Putamen (tissue), 1 donor: ENCODE measurements around the gene IGFBP3.
"Not testable (repeated sequence)": the region's sequence is repeated elsewhere in the genome, so short reads cannot be mapped to it uniquely, and the experiment has no call there.

ENCODE experiments used
- DNase-seq: peaks from one replicate; pipeline ENCODE4 v3.0.0-alpha.2; 2016; ENCODE audit warnings: low spot score

The IGFBP3 gene, protein sequence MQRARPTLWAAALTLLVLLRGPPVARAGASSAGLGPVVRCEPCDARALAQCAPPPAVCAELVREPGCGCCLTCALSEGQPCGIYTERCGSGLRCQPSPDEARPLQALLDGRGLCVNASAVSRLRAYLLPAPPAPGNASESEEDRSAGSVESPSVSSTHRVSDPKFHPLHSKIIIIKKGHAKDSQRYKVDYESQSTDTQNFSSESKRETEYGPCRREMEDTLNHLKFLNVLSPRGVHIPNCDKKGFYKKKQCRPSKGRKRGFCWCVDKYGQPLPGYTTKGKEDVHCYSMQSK

DNA sequence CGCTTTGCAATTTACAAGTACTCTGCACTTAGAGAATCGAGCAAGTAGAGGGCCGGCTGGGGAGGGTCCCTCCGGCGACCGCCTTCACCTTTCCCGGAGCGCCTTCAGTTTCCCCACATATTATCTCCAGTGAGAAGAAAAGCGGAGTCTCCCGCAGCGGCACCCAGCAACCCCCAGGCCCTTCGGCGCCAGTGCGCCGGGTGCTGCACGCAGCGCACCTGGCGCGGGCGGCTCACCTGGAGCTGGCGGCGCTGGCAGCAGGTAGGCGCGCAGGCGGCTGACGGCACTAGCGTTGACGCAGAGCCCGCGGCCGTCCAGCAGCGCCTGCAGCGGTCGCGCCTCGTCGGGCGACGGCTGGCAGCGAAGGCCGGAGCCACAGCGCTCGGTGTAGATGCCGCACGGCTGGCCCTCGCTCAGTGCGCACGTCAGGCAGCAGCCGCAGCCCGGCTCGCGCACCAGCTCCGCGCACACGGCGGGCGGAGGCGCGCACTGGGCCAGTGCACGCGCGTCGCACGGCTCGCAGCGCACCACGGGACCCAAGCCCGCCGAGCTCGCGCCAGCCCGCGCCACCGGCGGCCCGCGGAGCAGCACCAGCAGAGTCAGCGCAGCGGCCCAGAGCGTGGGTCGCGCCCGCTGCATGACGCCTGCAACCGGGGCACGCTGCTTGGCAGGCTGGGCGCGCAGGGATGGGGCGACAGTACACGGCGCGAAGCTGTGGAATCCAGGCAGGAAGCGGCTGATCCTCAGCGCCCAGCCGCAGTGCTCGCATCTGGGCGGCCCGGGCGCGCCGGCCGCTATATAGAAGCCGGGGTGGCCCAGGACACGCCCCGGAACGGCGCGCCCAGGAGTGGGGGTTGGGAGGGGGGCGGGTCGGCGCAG is at the start of gene IGFBP3:
Gene IGFBP3, minus strand, starts transcription at position 771 of the 879 bp plus-strand sequence. Its CDS starts 132 bp downstream, at position 639.
- DNase-seq: no peak

DNA sequence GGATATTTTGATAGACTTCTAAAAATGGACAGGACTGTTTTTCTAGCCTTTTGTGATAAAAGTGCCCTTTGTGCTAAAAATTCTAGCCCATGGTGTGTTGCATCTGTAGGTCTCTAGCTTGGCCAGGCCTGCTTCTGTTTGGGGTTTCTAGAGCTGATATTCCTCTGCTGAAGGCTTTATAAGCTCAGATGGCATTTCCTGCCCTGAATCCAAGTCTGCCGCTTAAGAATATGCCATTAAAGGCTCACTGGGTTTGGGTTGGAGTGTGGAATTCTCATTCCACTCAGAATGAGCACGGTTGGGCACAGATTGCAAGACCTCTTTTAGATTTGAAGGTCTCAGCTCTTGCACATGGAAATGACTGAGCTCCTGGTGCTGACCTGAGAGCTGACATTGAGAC is 49.4 kb upstream of the IGFBP3 start:
- DNase-seq: no peak

DNA sequence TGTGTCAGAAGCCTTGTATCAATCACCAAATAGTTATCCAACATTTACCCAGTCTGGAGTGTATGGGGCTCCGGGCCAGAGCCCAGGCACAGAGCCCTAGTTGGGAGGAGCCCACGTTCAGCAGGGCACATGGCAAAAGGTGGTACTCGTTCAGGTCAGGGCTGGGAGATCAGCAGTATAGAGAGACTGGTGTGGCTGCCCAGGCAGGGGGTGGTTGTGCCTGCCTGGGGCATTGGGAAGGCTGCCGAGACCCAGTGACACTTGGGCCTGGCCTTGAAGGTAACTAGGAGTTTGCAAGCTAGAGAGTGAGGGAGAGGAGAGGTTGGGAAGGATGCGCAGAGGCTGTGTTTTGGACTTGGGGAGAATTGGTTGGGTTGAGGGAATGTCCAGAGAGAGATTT is 48.9 kb upstream of the IGFBP3 start:
- DNase-seq: no peak

DNA sequence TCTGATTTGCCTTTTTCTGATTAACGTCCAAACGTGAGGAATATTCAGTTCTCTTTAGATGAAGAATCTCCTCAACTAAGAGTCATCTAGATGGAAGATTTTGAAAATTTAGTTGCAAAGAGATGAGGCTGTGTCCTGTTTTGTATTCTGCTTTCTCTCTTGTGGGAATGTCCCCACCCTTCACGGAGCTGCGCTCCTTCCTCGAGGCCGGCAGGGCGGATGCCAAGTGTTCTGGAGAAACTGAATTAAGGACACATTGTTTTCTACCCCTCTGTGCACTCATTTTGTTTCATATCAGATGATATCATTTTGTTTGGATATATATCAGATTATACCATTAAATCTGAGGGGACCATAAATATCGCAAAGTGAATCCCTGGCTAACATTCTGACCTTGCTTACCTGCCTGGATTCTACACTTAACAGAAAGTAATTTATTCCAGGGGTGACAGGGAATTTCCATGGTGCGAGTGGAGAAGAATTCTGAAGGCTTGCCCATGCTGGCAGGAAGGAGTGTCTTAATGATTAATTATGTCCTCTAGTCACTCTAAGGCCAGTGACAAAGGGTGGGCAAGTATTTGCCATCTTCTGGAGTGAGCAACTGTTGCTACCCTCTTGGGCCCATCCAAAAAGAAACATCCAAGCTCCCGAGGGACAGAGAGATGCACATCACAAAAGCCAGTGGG is 47.9 kb upstream of the IGFBP3 start:
- no peak for DNase-seq

DNA sequence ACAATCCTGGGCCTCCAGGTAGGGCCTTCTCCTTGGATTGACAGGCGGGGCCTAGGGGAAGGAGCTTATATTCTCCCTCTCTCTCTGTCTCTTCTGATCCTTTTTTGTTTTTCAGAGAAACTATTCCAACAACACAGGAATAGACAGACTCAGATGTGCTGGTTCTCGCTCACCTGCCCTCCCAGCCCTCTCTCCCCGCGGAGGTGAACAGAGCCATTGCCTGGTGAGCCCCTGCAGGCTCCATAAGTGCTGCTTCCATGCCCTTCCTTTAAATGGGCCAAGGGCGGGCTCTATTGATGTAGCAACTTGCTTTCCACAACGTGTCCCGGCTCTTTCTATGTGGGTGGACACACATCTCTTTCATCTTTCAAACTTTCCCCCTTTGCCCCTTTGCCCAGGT is 47.2 kb upstream of the IGFBP3 start:
- DNase-seq: no peak

DNA sequence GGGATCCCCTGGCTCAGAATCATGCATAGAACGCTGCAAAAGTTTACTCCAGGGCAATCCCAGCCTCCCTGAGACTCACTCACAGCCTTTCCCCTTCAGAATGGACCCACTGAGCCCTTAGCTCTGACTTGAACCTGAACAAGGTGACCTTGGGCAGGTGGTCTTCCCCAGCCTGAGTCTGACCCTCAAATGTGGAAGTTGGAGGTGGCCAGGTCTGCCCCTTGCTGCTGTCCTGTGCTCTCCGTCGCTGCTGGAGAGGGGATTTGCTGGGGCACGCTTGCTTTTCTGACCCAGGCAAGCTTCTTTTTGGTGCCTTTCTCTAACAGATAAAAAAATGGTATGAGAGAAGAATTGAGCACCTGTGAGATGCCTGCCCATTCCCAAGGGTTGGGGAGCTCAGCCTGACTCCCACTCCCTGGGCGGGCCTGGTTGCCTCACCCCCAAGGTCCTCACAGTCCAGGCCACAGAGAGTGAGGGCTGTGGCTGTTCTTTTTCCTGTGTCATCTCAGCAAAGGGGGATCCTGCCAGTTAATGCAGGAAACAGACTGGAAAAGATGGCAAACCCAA is 46.6 kb upstream of the IGFBP3 start:
- DNase-seq: no peak

DNA sequence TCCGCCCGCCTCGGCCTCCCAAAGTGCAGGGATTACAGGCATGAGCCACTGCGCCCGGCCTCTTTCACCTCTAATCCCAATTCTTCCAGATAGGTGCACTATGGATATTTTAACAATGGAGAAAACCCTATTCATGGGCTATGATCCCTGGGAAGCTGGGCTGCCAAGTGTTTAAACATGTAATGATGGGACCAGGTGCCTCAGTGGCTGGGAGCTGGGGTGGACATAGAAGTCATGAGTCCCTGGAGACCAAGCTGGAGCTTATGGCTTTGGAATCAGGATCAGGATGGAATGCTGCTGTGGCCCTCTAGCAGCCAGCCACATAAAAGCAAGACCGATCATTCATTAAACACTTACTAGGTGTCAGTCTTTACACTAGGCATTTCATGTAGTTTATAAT is 41.8 kb upstream of the IGFBP3 start:
- no peak for DNase-seq

DNA sequence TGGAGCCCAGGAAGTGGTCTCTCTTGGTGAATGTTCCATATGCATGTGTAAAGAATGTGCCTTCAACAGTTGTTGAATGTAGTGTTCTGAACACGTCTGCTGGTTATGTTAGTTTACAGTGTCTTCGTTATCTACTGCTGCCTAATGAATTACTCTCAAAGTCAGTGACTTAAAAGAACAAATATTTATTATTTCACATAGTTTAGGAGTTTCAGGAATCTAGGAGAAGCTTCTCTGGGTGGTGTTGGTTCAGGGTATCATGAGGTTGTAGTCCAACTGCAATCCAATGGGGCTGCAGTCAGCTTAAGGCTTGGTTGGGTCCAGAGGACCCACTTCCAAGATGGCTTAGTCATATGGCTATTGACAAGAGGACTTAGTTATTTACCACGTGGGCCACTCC is 36.6 kb upstream of the IGFBP3 start:
- DNase-seq: no peak

DNA sequence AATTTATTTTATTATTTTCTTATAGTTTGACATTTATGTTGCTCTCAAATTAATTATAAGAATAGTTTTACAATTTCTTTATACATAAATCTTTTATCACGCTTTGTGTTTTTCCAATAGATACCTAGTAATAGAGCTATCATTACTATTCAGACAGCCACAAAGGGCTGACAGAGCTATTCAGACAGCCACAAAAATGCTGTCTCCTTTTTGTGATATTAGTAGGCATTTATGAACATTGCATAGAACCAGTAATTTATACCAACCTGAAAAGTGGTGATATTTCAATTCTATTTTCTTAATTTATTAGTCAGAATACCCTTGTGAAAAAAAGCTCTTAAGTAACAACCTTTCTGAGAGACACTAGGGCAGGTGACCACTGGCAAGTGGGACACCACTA is 34.2 kb upstream of the IGFBP3 start:
- DNase-seq: no peak

DNA sequence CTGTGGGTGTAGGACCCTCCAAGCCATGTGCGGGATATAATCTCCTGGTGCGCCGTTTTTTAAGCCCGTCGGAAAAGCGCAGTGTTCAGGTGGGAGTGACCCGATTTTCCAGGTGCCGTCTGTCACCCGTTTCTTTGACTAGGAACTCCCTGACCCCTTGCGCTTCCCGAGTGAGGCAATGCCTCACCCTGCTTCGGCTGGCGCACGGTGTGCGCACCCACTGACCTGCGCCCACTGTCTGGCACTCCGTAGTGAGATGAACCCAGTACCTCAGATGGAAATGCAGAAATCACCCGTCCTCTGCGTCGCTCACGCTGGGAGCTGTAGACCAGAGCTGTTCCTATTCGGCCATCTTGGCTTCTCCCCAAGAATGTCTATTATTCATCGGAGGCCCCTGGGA is 32.0 kb upstream of the IGFBP3 start:
- DNase-seq: not testable (repeated sequence)

DNA sequence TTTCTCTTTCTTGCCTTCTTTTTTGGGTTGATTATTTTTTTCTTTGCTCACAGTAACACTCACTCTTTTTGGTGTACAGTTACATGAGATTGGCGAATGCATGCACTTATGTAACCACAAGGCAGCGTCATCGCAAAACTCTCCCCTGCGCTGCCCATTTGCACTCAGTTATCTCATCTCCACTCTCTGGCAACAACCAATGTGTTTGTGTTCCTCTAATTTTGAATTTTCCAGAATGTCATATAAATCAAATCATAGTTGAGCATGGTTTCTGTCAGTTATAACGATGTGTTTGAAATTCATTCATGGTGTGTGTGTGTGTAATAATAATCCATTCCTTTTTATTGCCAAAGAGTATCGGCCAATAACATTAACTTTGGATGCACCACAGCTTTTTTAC is 23.0 kb upstream of the IGFBP3 start:
- no peak for DNase-seq

DNA sequence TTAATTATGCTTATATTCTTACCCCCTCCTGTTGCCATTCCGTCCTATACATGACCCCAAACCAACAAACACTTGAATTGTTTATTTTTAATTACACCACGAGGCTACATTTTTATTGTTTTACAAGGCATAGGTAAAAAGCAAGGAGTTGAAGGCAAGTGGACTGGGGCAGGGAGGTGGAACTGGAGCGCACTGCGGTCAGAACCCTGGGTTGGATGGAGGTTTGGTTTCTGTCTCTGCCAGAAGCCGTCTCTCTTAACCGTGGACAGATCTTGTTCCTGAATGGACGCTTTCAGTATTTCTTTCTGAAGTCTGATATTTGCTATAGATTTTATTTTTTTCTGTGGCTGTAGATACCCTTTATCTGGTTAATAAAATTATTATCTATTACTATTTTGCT is 19.9 kb upstream of the IGFBP3 start:
- no peak for DNase-seq

DNA sequence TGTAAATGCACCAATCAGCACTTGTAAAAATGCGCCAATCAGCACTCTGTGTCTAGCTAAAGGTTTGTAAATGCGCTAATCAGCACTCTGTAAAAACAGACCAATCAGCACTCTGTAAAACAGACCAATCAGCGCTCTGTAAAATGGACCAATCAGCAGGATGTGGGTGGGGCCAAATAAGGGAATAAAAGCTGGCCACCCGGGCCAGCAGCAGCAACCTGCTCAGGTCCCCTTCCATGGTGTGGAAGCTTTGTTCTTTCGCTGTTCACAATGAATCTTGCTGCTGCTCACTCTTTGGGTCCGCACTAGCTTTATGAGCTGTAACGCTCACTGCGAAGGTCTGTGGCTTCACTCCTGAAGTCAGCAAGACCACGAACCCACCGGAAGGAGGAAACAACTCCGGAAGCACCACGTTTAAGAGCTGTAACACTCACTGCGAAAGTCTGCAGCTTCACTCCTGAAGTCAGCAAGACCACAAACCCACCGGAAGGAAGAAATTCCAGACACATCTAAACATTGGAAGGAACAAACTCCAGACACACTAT is 19.2 kb upstream of the IGFBP3 start:
- not testable (repeated sequence) for DNase-seq

DNA sequence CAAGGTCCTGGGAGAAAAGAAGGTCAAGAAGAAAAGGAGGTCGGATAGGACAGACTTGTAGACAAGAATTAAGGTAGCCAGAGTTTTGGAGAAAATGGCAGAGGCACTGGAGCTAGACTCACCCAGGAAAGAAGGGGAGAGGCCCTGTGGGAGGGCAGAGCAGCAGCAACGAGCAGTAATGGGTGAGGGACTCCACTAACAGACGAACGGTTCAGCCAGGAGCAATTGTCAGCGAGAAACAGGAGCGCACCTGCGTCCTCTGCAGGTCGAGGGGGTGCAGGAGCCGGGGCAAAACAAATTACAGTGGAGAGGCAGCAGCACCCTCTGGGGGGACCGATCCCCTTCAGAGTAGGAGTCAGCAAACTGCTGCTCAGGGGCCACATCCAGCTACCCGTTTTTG is 18.5 kb upstream of the IGFBP3 start:
- DNase-seq: no peak

DNA sequence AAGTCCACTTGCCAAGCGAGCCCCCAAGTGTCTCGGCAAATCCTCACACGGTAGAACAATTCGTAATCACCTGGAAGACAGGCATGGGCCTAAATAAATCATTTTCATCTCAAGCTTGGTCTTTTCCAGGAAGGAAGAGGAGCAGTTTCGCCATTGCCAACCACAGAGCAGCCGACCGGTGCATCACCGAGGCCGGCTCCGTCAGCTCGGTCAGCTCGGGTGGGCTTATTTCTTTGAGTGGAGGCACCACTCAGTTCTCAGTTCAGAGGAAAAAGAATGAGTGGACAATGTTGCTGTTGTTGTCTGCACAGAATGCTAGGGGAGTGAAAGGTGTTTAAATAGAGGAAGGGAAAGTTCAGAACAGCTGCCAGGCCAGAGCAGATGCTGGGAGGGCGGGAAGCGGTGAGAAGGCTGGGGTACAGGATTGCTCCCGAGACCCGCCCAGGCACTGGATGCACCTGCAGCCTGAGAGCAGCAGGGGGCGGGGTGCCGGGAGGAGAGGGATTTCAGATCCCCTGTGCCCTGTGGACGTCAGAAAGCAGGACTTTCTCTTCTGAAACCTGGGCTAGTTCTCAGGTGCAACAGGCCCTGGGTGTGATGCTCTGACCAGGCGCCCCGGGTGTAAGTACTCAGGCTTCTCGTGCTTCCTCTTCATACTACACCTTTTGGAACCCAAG is 17.7 kb upstream of the IGFBP3 start:
- no peak for DNase-seq

DNA sequence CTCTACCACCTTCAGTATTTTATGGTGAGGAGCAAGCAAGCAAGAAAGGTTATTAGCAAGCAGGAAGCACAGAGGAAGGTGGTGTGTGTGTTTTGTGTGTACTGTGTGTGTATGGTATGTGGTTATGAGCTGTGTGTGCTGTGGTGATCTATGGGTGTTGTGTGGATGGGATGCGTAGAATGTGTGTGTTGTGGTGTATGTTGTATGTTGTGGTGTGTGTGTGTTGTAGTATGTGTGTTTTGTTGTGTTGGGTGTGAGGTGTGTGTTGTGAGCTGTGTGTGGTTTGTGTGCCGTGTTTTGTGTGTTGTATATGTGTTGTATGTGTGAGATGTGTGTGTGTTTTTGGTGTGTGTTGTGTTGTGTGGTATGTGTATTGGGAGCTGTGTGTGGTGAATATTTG is 16.8 kb upstream of the IGFBP3 start:
- no peak for DNase-seq

DNA sequence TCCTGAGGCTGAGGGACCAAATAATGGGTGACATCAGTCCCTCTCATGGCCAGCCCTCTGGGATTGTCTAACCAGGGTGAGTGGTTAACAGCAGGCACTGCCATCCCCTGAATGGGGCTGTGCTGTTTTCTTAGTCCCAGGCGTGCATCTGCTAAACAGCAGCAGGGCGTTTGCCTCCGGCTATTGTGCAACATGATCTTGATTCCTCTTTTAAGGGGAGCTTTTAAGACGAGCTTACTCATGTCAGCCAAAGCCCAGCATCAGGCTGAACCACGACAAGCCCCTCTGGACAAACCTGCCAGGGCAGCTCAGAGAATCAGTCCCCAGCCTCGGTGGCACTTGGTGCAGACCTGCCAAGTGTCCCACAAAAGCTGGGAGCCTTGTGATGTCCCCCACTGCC is 16.2 kb upstream of the IGFBP3 start:
- DNase-seq: no peak

DNA sequence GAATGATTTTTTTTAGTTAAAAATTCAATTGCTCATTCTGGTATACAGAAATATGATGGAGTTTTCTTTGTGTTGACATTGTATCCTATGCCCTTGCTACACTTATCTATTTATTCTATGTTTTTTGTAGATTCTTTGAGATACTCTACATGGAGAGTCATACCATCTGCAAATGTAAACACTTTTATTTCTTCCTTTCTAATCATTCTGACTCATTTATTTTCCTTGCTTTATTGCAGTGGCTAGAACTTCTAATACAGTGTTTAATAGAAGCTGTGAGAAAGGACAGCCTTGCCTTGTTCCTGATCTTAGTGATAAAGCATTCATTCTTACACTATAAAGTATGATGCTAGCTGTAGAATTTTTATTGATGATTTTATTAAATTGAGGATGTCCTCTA is 9.9 kb upstream of the IGFBP3 start:
- no peak for DNase-seq

DNA sequence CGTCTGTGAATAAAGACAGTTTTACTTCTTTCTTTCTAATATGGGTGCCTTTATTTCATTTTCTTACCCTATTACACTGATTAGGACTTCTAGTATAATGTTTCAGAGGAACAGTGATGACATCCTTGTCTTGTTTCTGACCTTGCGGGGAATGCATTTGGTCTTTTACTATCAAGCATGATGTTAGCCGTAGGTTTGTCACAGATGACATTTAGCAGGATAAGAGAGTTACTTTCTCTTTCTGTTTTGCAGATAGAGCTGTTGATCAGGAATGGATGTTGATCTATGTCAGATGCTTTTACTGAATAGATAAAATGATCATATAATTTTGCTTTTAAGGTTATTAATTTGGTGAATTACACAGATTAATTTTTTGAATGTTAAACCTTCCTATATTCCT is 6.6 kb upstream of the IGFBP3 start:
- no peak for DNase-seq

DNA sequence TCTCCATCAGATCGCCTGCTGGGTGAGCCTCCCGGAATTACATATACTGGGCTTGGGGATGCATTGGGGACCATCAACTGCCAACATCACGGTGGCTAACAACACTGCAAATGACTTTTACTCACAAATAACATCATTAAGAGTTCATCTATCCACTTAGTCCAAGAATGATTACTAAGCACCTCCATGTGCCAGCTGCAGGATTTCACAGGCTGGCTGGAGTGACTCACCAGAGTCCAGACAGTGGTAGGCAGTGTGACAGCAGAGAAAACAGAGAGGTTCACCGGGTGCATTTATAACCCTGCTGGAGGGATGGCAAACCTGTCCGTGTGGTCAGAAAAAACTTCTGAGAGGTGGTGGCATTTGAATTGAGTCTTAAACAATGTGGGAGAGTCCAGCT is 3.2 kb upstream of the IGFBP3 start:
- DNase-seq: no peak

DNA sequence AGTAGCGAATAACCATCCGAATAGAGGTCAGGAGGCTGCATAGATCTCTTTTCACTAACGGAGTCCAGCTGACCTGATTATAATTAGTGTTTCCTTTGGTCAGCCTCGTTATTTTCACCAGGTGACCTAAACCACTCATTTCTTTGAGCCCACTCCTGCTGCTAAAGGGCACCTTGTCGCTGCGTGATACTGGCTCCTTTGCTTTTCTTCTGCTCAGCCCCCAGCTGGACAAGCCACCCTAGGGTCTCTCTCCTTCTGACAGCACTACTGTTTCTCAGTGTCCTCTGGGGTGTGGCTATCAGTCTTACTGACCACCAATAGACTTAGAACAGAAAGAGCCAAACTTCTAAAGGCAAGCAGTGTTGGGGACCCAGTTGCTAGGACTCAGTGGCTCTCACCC is 2.7 kb upstream of the IGFBP3 start:
- no peak for DNase-seq

DNA sequence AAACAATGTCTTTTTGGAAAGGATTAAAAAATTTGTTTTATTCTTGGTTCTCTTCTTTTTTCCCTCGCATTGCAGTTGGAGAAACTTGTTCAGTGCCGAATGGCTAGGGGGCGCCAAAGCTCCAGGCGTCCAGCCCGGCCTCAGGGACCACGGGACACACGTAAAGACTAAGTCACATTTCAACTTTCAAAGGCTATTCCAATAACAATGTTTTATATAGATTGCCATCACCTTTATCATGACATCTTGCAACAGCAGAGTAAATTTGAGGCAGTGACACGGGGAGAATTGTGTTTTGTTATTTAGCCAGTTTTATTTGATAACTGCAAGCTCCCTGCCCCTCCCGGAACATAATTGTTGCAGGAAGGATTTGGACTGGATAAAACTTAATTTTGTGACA is 2.2 kb upstream of the IGFBP3 start:
- DNase-seq: peak; percentile 35
